Stimulated activated CD4-positive, alpha-beta T cell treated with anti-CD3 and anti-CD28 coated beads, Interleukin-2, amount 100 ng/mL, for 24 hours (primary cell): ENCODE measurements around the gene CHRM4.
"Not testable (repeated sequence)": the region's sequence is repeated elsewhere in the genome, so short reads cannot be mapped to it uniquely, and the experiment has no call there.

Source experiments
- DNase-seq, 2 donors: peaks; one replicate each; pipeline ENCODE4 v3.0.0-alpha.2; 2020

The CHRM4 gene

GRCh38 chr11:46381819-46382645, 9.5 kb downstream of the CHRM4 start:
- peak in 1 of 2 donors; percentile 38 for DNase-seq

- no peak for DNase-seq
These were observed 10.3 kb downstream of the CHRM4 start, which contains the start of gene MDK for GRCh38 chr11:46381048-46381818. Gene MDK (plus strand): TSS chr11:46381669. CDS start chr11:46382058, 389 bp downstream.

- DNase-seq, result peak; percentile 72 to 77
These were observed 11.1 kb downstream of the CHRM4 start for GRCh38 chr11:46380340-46381047.

- DNase-seq, result not testable (repeated sequence)
These were observed 11.9 kb downstream of the CHRM4 start for GRCh38 chr11:46379482-46380293.

- DNase-seq, result no peak
These were observed 12.6 kb downstream of the CHRM4 start for GRCh38 chr11:46378811-46379481.

GRCh38 chr11:46378296-46378695, 13.3 kb downstream of the CHRM4 start:
- DNase-seq, result no peak

- no peak for DNase-seq
These were observed 13.7 kb downstream of the CHRM4 start for GRCh38 chr11:46377831-46378230.

GRCh38 chr11:46377290-46377689, 14.3 kb downstream of the CHRM4 start:
- DNase-seq, result no peak

GRCh38 chr11:46376258-46377050, 15.1 kb downstream of the CHRM4 start:
- no peak for DNase-seq

GRCh38 chr11:46375392-46376101, 16.0 kb downstream of the CHRM4 start:
- DNase-seq, result no peak

- DNase-seq, result no peak
These were observed 16.8 kb downstream of the CHRM4 start for GRCh38 chr11:46374815-46375214.

GRCh38 chr11:46373787-46374740, 17.5 kb downstream of the CHRM4 start:
- DNase-seq, result no peak

- DNase-seq, result not testable (repeated sequence)
These were observed 19.1 kb downstream of the CHRM4 start for GRCh38 chr11:46372501-46372900.

- no peak for DNase-seq
These were observed 19.5 kb downstream of the CHRM4 start for GRCh38 chr11:46372086-46372485.

- not testable (repeated sequence) for DNase-seq
These were observed 20.3 kb downstream of the CHRM4 start for GRCh38 chr11:46371262-46371661.

- no peak for DNase-seq
These were observed 21.3 kb downstream of the CHRM4 start for GRCh38 chr11:46370253-46370652.

GRCh38 chr11:46369458-46370152, 22.0 kb downstream of the CHRM4 start:
- peak; percentile 69 to 71 for DNase-seq

GRCh38 chr11:46367916-46368267, 23.7 kb downstream of the CHRM4 start:
- DNase-seq, result no peak
